Vagina (tissue), 2 donors: ENCODE results near the gene SEC62.

Source experiments
- CTCF ChIP-seq, 3 experiments: fragments of 450-650 bp in 2 of 3; fragments of 200-600 bp in 1 of 3; sonication (generic) in 1 of 3; IDR thresholded peaks; one replicate each; pipeline ENCODE4 v1.5.1; 2017 to 2019; ENCODE audit warnings: antibody characterized with exemption in 3 of 3, mild to moderate bottlenecking in 2 of 3, moderate library complexity in 2 of 3
- POLR2A ChIP-seq, 2 donors: fragments of 450-650 bp; IDR thresholded peaks; one replicate each; pipeline ENCODE4 v1.6.1; 2017; ENCODE audit warnings: antibody characterized with exemption in 2 of 2, mild to moderate bottlenecking in 2 of 2, moderate library complexity in 2 of 2
- POLR2AphosphoS5 ChIP-seq, 2 donors: sonication (generic); formaldehyde crosslinking; IDR thresholded peaks; one replicate each; pipeline ENCODE4 v1.9.0; 2017; ENCODE audit warnings: antibody characterized with exemption in 2 of 2, mild to moderate bottlenecking in 2 of 2, low read depth in 1 of 2; ENCODE audit not compliant: insufficient read depth in 1 of 2

GRCh38 chr3:169940470-169941181, 26.0 kb upstream of the SEC62 start:
- TF ChIP-seq POLR2A (IDR thresholded peaks at IDR 0.05) (no peak), CTCF (IDR thresholded peaks at IDR 0.05) (no peak), POLR2AphosphoS5 (IDR thresholded peaks at IDR 0.05; ENCODE audit: insufficient read depth in 1 of 2, low read depth in 1 of 2) (no peak)
